ENCODE measurements around the gene RASL10B.

The RASL10B gene

GRCh38 chr17:35735036-35735805 lies 3.8 kb downstream of the RASL10B start:
- Histone ChIP-seq H3K27ac (replicated peaks) (no peak overlapping the region), H3K27me3 (ENCODE audit: insufficient read depth, poor library complexity, severe bottlenecking) (peaks cover 5% of the 10 kb centered on the region), H3K4me3 (replicated peaks; ENCODE audit: insufficient read depth, low read length) (no peak overlapping the region)
- DNase-seq (ENCODE audit: low read depth in 1 of 2, low spot score in 1 of 2): no peak
- TF ChIP-seq POLR2AphosphoS5 (IDR thresholded peaks at IDR 0.05; ENCODE audit: low read depth): no peak
- no peak for TF ChIP-seq CTCF (IDR thresholded peaks at IDR 0.05; ENCODE audit: insufficient read depth, low read length)
- TF ChIP-seq SPI1 (IDR thresholded peaks at IDR 0.05; ENCODE audit: borderline replicate concordance, low read depth): no peak
- TF ChIP-seq REST (IDR thresholded peaks at IDR 0.05; ENCODE audit: insufficient replicate concordance, low read depth): no peak
- TF ChIP-seq GABPA (IDR thresholded peaks at IDR 0.05; ENCODE audit: low read depth): no peak

- no peak for DNase-seq (ENCODE audit: low read depth in 1 of 2, low spot score in 1 of 2)
- TF ChIP-seq POLR2AphosphoS5 (IDR thresholded peaks at IDR 0.05; ENCODE audit: low read depth) (no peak), REST (IDR thresholded peaks at IDR 0.05; ENCODE audit: insufficient replicate concordance, low read depth) (no peak), SPI1 (IDR thresholded peaks at IDR 0.05; ENCODE audit: borderline replicate concordance, low read depth) (no peak), GABPA (IDR thresholded peaks at IDR 0.05; ENCODE audit: low read depth) (no peak), CTCF (IDR thresholded peaks at IDR 0.05; ENCODE audit: insufficient read depth, low read length) (no peak)
- H3K4me3 ChIP-seq (replicated peaks; ENCODE audit: insufficient read depth, low read length): no peak overlapping the region
Observed at GRCh38 chr17:35736236-35736635, 4.8 kb downstream of the RASL10B start.

GRCh38 chr17:35738519-35739133 lies 7.2 kb downstream of the RASL10B start:
- peaks cover 17% of the 10 kb centered on the region for H3K27me3 ChIP-seq (ENCODE audit: insufficient read depth, poor library complexity, severe bottlenecking)
- TF ChIP-seq REST (IDR thresholded peaks at IDR 0.05; ENCODE audit: insufficient replicate concordance, low read depth): no peak
- TF ChIP-seq CTCF (IDR thresholded peaks at IDR 0.05; ENCODE audit: insufficient read depth, low read length): no peak
- TF ChIP-seq SPI1 (IDR thresholded peaks at IDR 0.05; ENCODE audit: borderline replicate concordance, low read depth): no peak
- TF ChIP-seq POLR2AphosphoS5 (IDR thresholded peaks at IDR 0.05; ENCODE audit: low read depth): no peak
- no peak for TF ChIP-seq GABPA (IDR thresholded peaks at IDR 0.05; ENCODE audit: low read depth)
- no peak overlapping the region for H3K27ac ChIP-seq (replicated peaks)
- DNase-seq (ENCODE audit: low read depth in 1 of 2, low spot score in 1 of 2): no peak
- no peak overlapping the region for H3K4me3 ChIP-seq (replicated peaks; ENCODE audit: insufficient read depth, low read length)

More at GRCh38 chr17:35736236-35736635, 4.8 kb downstream of the RASL10B start:
- no peak overlapping the region for H3K27ac ChIP-seq (replicated peaks)
- H3K27me3 ChIP-seq (ENCODE audit: insufficient read depth, poor library complexity, severe bottlenecking): peaks cover 12% of the 10 kb centered on the region

Data from HL-60 (cell line).